ENCODE results near the gene CPAMD8.

DNA sequence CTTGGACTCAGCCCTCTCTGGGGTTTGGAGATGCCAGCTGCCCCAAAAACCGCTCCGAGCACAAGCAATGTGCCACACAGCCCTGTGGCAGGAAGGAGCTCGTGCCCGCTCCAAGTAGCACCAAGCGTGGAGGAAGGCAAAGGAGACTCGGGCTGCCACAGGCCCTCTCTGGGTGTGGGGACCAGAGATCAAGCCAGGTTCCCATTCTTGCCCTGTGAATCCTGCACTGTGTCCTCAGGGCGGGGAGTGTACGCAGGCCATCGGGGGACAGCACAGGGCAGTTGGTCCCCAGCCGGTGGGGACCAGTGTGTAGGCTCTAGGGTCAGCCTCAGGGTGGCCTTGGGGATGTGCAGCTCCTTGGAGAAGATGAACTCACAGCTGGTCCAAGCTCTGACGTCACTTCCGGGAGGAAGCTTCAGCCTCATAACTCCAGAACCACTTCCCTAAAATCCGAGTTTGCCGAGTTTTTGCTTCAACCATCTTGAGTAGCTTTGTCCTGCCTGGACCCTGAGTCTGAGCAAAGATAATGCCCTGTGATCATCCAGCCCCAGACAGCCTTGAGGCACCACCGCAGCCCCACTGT is 9.3 kb upstream of the CPAMD8 start:
- TF ChIP-seq, protein P1, sequence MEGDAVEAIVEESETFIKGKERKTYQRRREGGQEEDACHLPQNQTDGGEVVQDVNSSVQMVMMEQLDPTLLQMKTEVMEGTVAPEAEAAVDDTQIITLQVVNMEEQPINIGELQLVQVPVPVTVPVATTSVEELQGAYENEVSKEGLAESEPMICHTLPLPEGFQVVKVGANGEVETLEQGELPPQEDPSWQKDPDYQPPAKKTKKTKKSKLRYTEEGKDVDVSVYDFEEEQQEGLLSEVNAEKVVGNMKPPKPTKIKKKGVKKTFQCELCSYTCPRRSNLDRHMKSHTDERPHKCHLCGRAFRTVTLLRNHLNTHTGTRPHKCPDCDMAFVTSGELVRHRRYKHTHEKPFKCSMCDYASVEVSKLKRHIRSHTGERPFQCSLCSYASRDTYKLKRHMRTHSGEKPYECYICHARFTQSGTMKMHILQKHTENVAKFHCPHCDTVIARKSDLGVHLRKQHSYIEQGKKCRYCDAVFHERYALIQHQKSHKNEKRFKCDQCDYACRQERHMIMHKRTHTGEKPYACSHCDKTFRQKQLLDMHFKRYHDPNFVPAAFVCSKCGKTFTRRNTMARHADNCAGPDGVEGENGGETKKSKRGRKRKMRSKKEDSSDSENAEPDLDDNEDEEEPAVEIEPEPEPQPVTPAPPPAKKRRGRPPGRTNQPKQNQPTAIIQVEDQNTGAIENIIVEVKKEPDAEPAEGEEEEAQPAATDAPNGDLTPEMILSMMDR (conservative IDR thresholded peaks at IDR 0.05 in 1 of 2, IDR thresholded peaks at IDR 0.05 in 1 of 2; ENCODE audit: low read depth in 1 of 2, low read length in 2 of 2) = no peak
- TF ChIP-seq EZH2 (IDR thresholded peaks at IDR 0.05; ENCODE audit: low read length, missing control alignments) = no peak

All from fibroblast of lung (primary cell).